OCI-LY1 (cell line): Measurements from ENCODE around the gene FERMT2.

ENCODE experiments used
- H2AFZ ChIP-seq: fragments of 200-600 bp; sonication (generic), shearing (Covaris generic); 2 replicates; pipeline ENCODE4 v1.6.0; 2014; ENCODE audit warnings: antibody characterized with exemption, mild to moderate bottlenecking, low read length
- H3F3A ChIP-seq: fragments of 200-600 bp; sonication (generic), shearing (Covaris generic); 2 replicates; pipeline ENCODE4 v1.6.0; 2014; ENCODE audit warnings: mild to moderate bottlenecking, antibody characterized with exemption, low read length, moderate library complexity; ENCODE audit not compliant: insufficient read depth
- H3K27ac ChIP-seq: fragments of 200-600 bp; sonication (generic); 2 replicates; pipeline ENCODE4 v1.5.1; 2014; ENCODE audit warnings: low read length, mixed run types, mild to moderate bottlenecking, low read depth; ENCODE audit not compliant: poor library complexity, severe bottlenecking
- H3K27me3 ChIP-seq: fragments of 200-600 bp; sonication (generic); 2 replicates; pipeline ENCODE4 v1.6.0; 2014; ENCODE audit warnings: antibody characterized with exemption, mild to moderate bottlenecking, low read length, moderate library complexity; ENCODE audit not compliant: insufficient read depth
- H3K36me3 ChIP-seq: fragments of 200-600 bp; sonication (generic); 2 replicates; pipeline ENCODE4 v1.6.1; 2014; ENCODE audit warnings: mild to moderate bottlenecking, antibody characterized with exemption, low read length, moderate library complexity, mixed read lengths; ENCODE audit not compliant: insufficient read depth
- H3K4me1 ChIP-seq: fragments of 200-600 bp; sonication (generic); 2 replicates; pipeline ENCODE4 v1.5.1; 2014; ENCODE audit warnings: mild to moderate bottlenecking, low read length, moderate library complexity; ENCODE audit not compliant: insufficient read depth, severe bottlenecking
- H3K4me2 ChIP-seq: fragments of 200-600 bp; sonication (generic), shearing (Covaris generic); 2 replicates; pipeline ENCODE4 v1.6.1; 2014; ENCODE audit warnings: low read length
- H3K4me3 ChIP-seq: fragments of 200-600 bp; sonication (generic); 2 replicates; pipeline ENCODE4 v1.5.1; 2014; ENCODE audit warnings: low read length, low read depth, mild to moderate bottlenecking, mixed read lengths; ENCODE audit not compliant: poor library complexity, severe bottlenecking
- H3K79me2 ChIP-seq: fragments of 200-600 bp; shearing (Covaris generic); 2 replicates; pipeline ENCODE4 v1.6.1; 2016; ENCODE audit warnings: mixed run types, low read length, mixed read lengths; ENCODE audit not compliant: insufficient read depth
- H3K9ac ChIP-seq: fragments of 200-600 bp; sonication (generic), shearing (Covaris generic); 2 replicates; pipeline ENCODE4 v1.6.1; 2014; ENCODE audit warnings: mild to moderate bottlenecking, low read length, mixed read lengths
- H3K9me2 ChIP-seq: fragments of 200-600 bp; sonication (generic), shearing (Covaris generic); 2 replicates; pipeline ENCODE4 v1.6.1; 2014; ENCODE audit warnings: low read depth, mild to moderate bottlenecking, low read length, mixed read lengths
- H3K9me3 ChIP-seq: fragments of 200-600 bp; shearing (Covaris generic); 2 replicates; pipeline ENCODE4 v1.6.1; 2014; ENCODE audit warnings: low read length, mixed read lengths
- H4K20me1 ChIP-seq: fragments of 200-600 bp; sonication (generic), shearing (Covaris generic); 2 replicates; pipeline ENCODE4 v1.6.0; 2016; ENCODE audit warnings: mild to moderate bottlenecking, low read length; ENCODE audit not compliant: insufficient read depth
- EZH2 ChIP-seq: fragments of 200-600 bp; sonication (generic), shearing (Covaris generic); IDR thresholded peaks from 2 replicates; pipeline ENCODE4 v1.8.0; 2017; ENCODE audit warnings: borderline replicate concordance, mixed run types, mild to moderate bottlenecking, antibody characterized with exemption, low read length, moderate library complexity, mixed read lengths
- TF ChIP-seq, protein P1 (sequence below): fragments of 200-600 bp; sonication (generic), shearing (Covaris generic); IDR thresholded peaks from 2 replicates; pipeline ENCODE4 v1.5.1; 2017; ENCODE audit warnings: mild to moderate bottlenecking, antibody characterized with exemption, low read length, moderate library complexity, mixed read lengths

Gene FERMT2

DNA sequence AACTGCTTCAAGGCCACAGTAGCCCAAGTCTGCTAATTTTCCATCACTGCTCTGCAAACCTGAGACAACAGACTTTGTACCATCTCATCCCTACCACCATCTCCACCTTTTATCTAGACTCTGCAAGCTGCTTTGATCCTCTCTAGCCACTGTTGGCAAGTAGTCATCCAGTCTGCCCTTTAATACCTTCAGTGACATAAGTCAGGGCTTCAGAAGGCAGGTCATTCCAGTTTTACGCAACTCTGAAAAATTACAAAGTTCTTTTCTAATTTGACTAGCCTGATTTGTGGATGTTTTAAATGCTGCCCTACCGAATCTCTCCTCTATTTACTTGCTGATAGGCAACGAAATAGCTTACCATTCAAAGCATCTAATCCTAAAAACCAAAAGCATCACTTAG, 2.8 kb downstream of the FERMT2 start:
- no peak overlapping the region for H3K27ac ChIP-seq
- H3K4me3 ChIP-seq = no peak overlapping the region

DNA sequence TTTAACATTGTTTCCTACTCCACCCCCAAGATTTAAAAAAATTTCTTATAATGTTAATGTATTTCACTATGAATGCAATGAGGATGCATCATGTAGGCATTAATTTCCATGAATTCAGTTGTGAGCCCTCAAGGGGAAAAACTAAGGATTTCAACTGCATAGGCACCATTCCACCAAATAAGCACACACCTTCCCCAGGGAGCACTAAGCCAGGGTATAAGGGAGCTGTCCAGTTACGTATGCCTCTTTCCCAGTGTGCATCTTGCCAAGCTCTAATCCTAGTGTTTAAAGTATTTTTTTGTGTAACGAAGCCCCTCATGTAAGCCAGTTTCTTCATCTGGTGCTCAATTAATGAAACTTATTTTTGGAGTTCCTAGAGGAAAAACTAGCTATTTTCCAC, 6.6 kb downstream of the FERMT2 start:
- Histone ChIP-seq H3K9ac (no peak overlapping the region), H3K27me3 (0 out of 2 replicates have a peak, but pooled peaks cover under 1% of the 10 kb centered on the region), H2AFZ (no peak overlapping the region), H3K27ac (no peak overlapping the region), H3K36me3 (no peaks in the 10 kb centered on the region), H3F3A (no peaks in the 10 kb centered on the region), H3K4me3 (no peak overlapping the region), H3K79me2 (no peaks in the 10 kb centered on the region), H3K4me1 (no peaks in the 10 kb centered on the region), H3K9me3 (no peaks in the 10 kb centered on the region), H3K9me2 (no peaks in the 10 kb centered on the region), H4K20me1 (no peaks in the 10 kb centered on the region), H3K4me2 (no peak overlapping the region)
- TF ChIP-seq EZH2 = no peak
- TF ChIP-seq, protein P1, sequence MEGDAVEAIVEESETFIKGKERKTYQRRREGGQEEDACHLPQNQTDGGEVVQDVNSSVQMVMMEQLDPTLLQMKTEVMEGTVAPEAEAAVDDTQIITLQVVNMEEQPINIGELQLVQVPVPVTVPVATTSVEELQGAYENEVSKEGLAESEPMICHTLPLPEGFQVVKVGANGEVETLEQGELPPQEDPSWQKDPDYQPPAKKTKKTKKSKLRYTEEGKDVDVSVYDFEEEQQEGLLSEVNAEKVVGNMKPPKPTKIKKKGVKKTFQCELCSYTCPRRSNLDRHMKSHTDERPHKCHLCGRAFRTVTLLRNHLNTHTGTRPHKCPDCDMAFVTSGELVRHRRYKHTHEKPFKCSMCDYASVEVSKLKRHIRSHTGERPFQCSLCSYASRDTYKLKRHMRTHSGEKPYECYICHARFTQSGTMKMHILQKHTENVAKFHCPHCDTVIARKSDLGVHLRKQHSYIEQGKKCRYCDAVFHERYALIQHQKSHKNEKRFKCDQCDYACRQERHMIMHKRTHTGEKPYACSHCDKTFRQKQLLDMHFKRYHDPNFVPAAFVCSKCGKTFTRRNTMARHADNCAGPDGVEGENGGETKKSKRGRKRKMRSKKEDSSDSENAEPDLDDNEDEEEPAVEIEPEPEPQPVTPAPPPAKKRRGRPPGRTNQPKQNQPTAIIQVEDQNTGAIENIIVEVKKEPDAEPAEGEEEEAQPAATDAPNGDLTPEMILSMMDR = no peak

More for the DNA sequence above, 2.8 kb downstream of the FERMT2 start:
- Histone ChIP-seq H2AFZ (no peak overlapping the region), H3K36me3 (no peaks in the 10 kb centered on the region), H3K9me2 (no peaks in the 10 kb centered on the region), H4K20me1 (no peaks in the 10 kb centered on the region), H3K79me2 (no peaks in the 10 kb centered on the region), H3K4me2 (no peak overlapping the region), H3K27me3 (peaks cover 8% of the 10 kb centered on the region; the same call in 1 of the 2 replicates), H3K4me1 (peaks cover 11% of the 10 kb centered on the region), H3F3A (no peaks in the 10 kb centered on the region), H3K9me3 (no peaks in the 10 kb centered on the region), H3K9ac (no peak overlapping the region)
- no peak for TF ChIP-seq EZH2
- TF ChIP-seq, protein P1 = no peak

DNA sequence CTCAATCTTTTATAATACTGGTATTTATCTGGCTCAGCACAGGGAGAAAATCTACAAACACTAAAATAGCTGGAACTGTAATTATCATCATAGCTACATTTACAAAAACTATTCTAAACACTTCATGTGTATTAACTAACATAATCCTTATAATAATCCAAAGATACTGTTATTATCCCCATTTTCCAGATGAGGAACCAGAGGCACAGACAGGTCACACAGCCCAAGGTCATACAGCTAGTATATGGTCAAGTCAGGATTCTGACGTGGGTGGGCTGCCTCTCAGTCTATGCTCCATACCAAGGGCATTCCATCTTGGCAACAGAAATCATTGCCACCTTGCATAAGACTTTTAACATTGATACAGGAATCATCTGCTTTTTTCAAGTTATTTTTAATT, 11.4 kb downstream of the FERMT2 start:
- Histone ChIP-seq H4K20me1 (no peaks in the 10 kb centered on the region), H3K4me3 (no peak overlapping the region), H3K79me2 (no peaks in the 10 kb centered on the region), H3K9ac (no peak overlapping the region), H3K4me2 (no peak overlapping the region), H3K4me1 (no peaks in the 10 kb centered on the region), H3K9me3 (no peaks in the 10 kb centered on the region), H3K27me3 (no peaks in the 10 kb centered on the region), H3F3A (no peaks in the 10 kb centered on the region), H3K9me2 (no peaks in the 10 kb centered on the region), H3K27ac (no peak overlapping the region), H3K36me3 (no peaks in the 10 kb centered on the region), H2AFZ (no peak overlapping the region)
- TF ChIP-seq, protein P1 = no peak
- no peak for TF ChIP-seq EZH2
